ENCODE results near the gene ST8SIA1.

DNA sequence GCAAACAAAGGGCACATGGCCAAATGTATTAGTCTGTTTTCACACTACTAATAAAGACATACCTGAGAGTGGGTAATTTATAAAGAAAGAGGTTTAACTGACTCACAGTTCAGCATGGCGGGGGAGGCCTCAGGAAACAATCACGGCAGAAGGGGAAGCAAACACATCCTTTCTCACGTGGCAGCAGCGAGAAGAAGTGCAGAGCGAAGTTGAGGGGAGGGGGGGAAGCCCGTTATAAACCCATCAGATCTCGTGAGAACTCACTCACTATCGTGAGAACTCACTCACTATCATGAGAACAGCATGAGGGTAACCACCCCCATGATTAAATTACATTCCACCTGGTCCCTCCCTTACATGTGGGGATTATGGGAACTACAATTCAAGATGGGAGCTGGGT lies 66.1 kb downstream of the ST8SIA1 start:
- TF ChIP-seq, protein P1, sequence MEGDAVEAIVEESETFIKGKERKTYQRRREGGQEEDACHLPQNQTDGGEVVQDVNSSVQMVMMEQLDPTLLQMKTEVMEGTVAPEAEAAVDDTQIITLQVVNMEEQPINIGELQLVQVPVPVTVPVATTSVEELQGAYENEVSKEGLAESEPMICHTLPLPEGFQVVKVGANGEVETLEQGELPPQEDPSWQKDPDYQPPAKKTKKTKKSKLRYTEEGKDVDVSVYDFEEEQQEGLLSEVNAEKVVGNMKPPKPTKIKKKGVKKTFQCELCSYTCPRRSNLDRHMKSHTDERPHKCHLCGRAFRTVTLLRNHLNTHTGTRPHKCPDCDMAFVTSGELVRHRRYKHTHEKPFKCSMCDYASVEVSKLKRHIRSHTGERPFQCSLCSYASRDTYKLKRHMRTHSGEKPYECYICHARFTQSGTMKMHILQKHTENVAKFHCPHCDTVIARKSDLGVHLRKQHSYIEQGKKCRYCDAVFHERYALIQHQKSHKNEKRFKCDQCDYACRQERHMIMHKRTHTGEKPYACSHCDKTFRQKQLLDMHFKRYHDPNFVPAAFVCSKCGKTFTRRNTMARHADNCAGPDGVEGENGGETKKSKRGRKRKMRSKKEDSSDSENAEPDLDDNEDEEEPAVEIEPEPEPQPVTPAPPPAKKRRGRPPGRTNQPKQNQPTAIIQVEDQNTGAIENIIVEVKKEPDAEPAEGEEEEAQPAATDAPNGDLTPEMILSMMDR (conservative IDR thresholded peaks at IDR 0.05 in 1 of 2, IDR thresholded peaks at IDR 0.05 in 1 of 2; ENCODE audit: low read depth in 1 of 2, low read length in 2 of 2) = no peak
- TF ChIP-seq EZH2 (IDR thresholded peaks at IDR 0.05; ENCODE audit: low read length, missing control alignments) = no peak

Data from fibroblast of lung (primary cell).